ENCODE data around the gene PTPRK.

DNA sequence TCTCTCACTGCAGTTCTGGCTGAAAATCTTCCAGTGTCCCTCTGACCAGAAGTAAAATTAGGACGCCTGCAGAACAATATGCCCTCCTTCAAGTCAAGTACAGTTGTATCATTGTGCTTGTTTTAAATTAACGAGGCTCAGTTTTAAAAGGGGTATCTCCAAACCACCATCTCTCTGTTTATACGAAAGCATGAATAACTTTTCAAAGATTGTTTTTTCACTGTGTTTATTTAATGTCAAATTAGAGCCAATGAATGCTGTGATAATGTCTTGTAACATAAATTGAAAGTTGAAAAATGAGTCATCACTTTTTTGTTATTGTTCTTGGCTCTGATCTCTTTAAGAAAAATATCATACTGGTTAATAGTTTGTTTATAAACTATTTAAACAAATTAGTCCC, 388.8 kb downstream of the PTPRK start:
- TF ChIP-seq, protein P1, sequence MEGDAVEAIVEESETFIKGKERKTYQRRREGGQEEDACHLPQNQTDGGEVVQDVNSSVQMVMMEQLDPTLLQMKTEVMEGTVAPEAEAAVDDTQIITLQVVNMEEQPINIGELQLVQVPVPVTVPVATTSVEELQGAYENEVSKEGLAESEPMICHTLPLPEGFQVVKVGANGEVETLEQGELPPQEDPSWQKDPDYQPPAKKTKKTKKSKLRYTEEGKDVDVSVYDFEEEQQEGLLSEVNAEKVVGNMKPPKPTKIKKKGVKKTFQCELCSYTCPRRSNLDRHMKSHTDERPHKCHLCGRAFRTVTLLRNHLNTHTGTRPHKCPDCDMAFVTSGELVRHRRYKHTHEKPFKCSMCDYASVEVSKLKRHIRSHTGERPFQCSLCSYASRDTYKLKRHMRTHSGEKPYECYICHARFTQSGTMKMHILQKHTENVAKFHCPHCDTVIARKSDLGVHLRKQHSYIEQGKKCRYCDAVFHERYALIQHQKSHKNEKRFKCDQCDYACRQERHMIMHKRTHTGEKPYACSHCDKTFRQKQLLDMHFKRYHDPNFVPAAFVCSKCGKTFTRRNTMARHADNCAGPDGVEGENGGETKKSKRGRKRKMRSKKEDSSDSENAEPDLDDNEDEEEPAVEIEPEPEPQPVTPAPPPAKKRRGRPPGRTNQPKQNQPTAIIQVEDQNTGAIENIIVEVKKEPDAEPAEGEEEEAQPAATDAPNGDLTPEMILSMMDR (conservative IDR thresholded peaks at IDR 0.05 in 1 of 2, IDR thresholded peaks at IDR 0.05 in 1 of 2; ENCODE audit: low read depth in 1 of 2, low read length in 2 of 2), result no peak
- no peak for TF ChIP-seq EZH2 (IDR thresholded peaks at IDR 0.05; ENCODE audit: low read length, missing control alignments)

Measured in fibroblast of lung (primary cell).